HG02885 (cell line): ENCODE measurements around the gene TMEM208.
A peak's percentile ranks its signal among the peaks of the same experiment; 100 is the strongest.

Experiments
- ATAC-seq: cut with Tn5 transposase; IDR thresholded peaks from one replicate; pipeline ENCODE4 v1.9.1; 2021; ENCODE audit warnings: mild to moderate bottlenecking; ENCODE audit not compliant: unreplicated experiment, poor library complexity

Gene TMEM208

GRCh38 chr16:67191411-67191994 is 35.4 kb upstream of the TMEM208 start:
- no peak for ATAC-seq

DNA sequence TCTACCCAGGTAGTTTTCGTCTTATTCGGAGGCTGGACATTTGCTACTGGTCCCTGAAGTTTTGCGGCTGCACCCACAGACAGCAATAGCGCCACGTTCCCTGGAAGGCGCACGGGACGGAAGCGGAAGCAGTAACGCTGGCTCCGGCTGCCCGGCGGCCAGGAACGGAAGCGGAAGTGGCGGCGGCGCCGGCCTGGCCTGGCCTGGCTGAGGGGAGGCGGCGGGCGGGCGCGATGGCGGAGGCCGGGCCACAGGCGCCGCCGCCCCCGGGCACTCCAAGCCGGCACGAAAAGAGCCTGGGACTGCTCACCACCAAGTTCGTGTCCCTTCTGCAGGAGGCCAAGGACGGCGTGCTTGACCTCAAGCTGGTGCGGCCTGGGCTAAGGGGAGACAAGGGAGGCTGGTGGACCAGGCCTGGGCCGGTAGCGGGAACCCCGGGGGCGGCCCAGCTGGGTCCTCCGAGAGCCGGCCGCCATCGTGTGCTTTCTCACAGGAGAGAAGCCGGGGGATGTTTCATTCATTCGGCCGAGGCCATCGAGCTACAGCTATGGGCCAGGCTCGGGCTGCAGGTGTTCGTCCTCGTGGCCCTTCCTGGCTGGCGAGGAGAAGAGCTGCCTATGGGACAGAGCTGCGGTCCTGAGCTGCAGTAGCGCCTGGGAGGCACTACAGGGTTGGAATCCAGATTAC is 34.8 kb upstream of the TMEM208 start, which contains the start of gene E2F4:
E2F4 (plus strand) TSS at position 161 of the 687 bp plus-strand sequence; CDS start at position 234, 73 bp downstream.
- peak; percentile 95 for ATAC-seq

DNA sequence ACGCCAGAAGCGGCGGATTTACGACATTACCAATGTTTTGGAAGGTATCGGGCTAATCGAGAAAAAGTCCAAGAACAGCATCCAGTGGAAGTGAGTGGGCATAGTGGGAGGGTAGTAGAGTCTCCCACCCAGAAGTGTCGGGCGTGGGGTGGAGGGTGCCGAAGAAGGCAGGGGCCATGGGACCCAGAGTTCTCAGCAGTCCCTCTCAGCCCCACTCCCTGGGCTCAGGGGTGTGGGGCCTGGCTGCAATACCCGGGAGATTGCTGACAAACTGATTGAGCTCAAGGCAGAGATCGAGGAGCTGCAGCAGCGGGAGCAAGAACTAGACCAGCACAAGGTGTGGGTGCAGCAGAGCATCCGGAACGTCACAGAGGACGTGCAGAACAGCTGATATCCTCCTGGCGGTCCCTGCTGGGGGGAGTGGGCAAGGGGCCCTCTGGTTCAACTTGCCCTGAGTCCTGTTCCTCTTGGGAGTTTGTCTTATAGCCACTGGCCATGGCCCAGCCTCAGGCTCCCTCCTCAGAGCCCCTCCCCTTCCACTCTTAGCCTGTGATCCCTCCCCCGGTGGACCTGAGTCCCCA is 34.1 kb upstream of the TMEM208 start:
- ATAC-seq: no peak

GRCh38 chr16:67193536-67193935 is 33.4 kb upstream of the TMEM208 start:
- no peak for ATAC-seq

DNA sequence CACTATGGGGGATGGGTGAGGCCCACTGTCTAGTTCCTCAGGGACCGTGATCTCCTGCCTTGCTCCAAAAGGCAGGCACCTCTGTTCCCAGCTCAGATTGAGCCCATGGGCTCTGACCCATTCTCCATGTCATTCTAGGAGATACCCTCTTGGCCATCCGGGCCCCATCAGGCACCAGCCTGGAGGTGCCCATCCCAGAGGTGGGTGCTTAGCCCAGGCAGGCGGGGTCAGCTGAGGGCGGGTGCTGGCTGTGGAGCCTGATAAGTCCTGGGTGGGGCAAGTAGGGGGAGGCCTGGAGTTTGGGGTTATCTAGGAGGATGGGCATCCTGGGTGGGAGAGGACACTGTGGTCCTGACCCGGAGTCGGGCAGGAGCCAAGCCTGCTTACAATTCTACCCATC is 32.7 kb upstream of the TMEM208 start:
- ATAC-seq: no peak

GRCh38 chr16:67195676-67196075 is 31.3 kb upstream of the TMEM208 start:
- no peak for ATAC-seq

DNA sequence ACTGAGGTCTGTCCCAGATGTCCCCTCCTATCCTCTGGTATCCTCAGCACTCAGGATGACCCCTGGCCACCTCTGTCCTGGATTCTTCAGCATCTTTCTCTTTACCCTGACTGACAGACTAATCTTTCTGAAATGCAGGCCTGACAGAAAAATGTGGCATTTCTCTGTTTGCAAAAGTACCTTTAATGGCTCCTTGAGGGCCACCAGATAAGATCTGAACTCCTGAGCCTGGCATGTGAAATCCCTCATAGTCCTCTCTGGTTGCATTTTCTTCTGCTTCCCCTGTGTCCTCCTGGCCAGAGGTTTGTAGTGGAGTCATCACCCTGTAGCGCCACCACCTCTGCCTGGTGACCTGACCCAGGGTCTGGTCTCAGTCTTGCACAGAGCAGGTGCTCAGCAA is 30.0 kb upstream of the TMEM208 start:
- ATAC-seq: no peak

DNA sequence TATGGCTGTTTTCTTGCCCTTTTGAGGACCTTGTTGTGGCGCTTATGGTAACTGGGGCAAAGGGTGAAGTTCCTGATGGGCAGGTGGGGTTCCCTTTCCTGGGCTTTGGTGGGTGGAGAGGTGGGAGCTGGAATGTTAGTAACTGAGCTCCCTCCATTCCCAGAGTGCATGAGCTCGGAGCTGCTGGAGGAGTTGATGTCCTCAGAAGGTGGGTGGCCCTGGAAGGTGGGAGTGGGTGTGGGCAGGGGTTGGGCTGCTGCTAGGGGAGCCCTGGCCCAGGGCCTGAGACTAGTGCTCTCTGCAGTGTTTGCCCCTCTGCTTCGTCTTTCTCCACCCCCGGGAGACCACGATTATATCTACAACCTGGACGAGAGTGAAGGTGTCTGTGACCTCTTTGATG is 29.2 kb upstream of the TMEM208 start:
- ATAC-seq: no peak

DNA sequence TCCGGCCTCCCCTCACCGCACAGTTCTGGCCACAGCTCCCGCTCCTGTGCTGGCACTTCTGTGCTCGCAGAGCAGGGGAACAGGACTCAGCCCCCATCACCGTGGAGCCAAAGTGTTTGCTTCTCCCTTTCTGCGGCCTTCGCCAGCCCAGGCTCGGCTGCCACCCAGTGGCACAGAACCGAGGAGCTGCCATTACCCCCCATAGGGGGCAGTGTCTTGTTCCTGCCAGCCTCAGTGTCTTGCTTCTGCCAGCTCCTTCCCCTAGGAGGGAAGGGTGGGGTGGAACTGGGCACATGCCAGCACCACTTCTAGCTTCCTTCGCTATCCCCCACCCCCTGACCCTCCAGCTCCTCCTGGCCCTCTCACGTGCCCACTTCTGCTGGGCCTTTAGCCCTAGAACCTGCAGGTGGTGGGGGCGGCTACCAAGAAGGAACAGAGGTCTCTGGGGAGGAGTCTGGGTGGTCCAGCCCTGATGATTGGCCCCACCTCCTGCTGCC is 28.6 kb upstream of the TMEM208 start:
- no peak for ATAC-seq

GRCh38 chr16:67199011-67199807 is 27.7 kb upstream of the TMEM208 start, which contains the start of gene ELMO3:
TSS of gene ELMO3 (plus strand) at chr16:67199131. CDS start at chr16:67199327, 196 bp downstream.
- no peak for ATAC-seq

- ATAC-seq: no peak
These were observed 27.1 kb upstream of the TMEM208 start for GRCh38 chr16:67199808-67200198.

- no peak for ATAC-seq
These were observed 26.4 kb upstream of the TMEM208 start for GRCh38 chr16:67200491-67200890.

GRCh38 chr16:67201411-67202345 is 25.3 kb upstream of the TMEM208 start:
- ATAC-seq: no peak

GRCh38 chr16:67202426-67202825 is 24.5 kb upstream of the TMEM208 start:
- no peak for ATAC-seq

- ATAC-seq: no peak
These were observed 23.9 kb upstream of the TMEM208 start for GRCh38 chr16:67202956-67203493.

DNA sequence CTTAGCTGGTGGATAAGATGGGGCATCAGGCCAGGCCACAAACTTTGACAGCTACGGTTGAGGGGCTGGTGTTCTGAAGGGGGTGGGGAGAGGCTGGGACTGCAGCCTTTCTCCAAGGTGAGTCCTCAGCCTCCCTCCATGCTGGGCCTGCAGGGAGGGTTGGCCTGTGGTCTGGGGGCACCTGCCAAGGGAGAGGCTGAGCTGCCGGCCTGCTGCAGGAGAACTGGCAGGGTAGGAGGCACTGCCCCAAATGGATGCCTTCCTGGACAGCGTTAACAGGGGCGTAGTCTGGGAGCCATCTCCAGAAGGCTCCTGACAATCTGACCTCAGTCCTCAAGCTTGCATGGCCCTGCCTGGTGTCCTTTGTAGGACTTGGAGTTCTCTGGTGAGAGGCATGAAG is 22.9 kb upstream of the TMEM208 start:
- no peak for ATAC-seq

- ATAC-seq: no peak
These were observed 20.6 kb upstream of the TMEM208 start for GRCh38 chr16:67206129-67206837.

DNA sequence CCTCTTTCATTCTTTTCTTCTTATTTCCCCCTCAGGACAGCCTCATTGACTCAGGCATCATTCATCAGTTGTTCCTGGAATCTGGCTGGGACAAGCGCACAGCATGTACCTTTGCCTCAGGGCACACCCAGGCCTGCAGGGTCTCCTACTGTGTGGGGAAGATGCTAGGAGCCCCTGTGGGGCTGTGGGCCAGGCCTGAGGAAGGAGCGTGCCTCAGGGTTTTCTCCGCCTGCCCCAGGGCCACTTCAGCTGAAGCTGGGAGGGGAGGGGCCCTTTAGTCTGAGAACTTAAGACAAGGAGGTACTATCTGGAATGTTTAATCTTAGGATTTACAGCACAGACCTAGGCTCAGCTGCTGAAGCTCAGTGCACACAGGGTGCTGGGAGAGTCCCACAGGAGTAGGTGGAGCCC is 20.1 kb upstream of the TMEM208 start:
- no peak for ATAC-seq
